Trophoblast cell (in vitro differentiated cells and primary cell): Measurements from ENCODE around the gene ANO2.

Experiments
- DNase-seq, 2 donors: peaks; one replicate each; pipeline ENCODE4 v3.0.0-alpha.2; 2016
- H2AFZ ChIP-seq: 2 replicates; pipeline ENCODE4 v1.6.1; 2013; ENCODE audit warnings: low read length, moderate library complexity, mild to moderate bottlenecking; ENCODE audit not compliant: insufficient read depth, poor library complexity
- H2AK5ac ChIP-seq: 2 replicates; pipeline ENCODE4 v1.6.1; 2013; ENCODE audit warnings: mild to moderate bottlenecking, low read length
- H2BK120ac ChIP-seq: 2 replicates; pipeline ENCODE4 v1.6.1; 2013; ENCODE audit warnings: low read length, mild to moderate bottlenecking, moderate library complexity; ENCODE audit not compliant: insufficient read depth, poor library complexity
- H2BK12ac ChIP-seq: 2 replicates; pipeline ENCODE4 v1.6.1; 2013; ENCODE audit warnings: mild to moderate bottlenecking, low read length, moderate library complexity
- H2BK5ac ChIP-seq: 2 replicates; pipeline ENCODE4 v1.6.1; 2013; ENCODE audit warnings: low read length, low read depth, moderate library complexity, mild to moderate bottlenecking; ENCODE audit not compliant: poor library complexity
- H3K14ac ChIP-seq: 2 replicates; pipeline ENCODE4 v1.6.1; 2013; ENCODE audit warnings: mild to moderate bottlenecking, low read length
- H3K18ac ChIP-seq: 2 replicates; pipeline ENCODE4 v1.6.1; 2013; ENCODE audit warnings: mild to moderate bottlenecking, low read length
- H3K23ac ChIP-seq: 2 replicates; pipeline ENCODE4 v1.6.1; 2013; ENCODE audit warnings: low read length
- H3K27ac ChIP-seq: 2 replicates; pipeline ENCODE4 v1.5.1; 2013; ENCODE audit warnings: low read depth, mild to moderate bottlenecking, inconsistent platforms, low read length, moderate library complexity
- H3K27me3 ChIP-seq: 2 replicates; pipeline ENCODE4 v1.6.1; 2013; ENCODE audit warnings: inconsistent platforms, mild to moderate bottlenecking, low read length, moderate library complexity; ENCODE audit not compliant: insufficient read depth
- H3K36me3 ChIP-seq, 2 experiments: 1 replicate in 1 of 2; 2 replicates in 1 of 2; pipeline ENCODE4 v1.6.1; 2013; ENCODE audit warnings: low read length in 2 of 2, mild to moderate bottlenecking in 2 of 2, moderate library complexity in 1 of 2; ENCODE audit not compliant: insufficient read depth in 2 of 2, control insufficient read depth in 1 of 2
- H3K4ac ChIP-seq: 2 replicates; pipeline ENCODE4 v1.6.1; 2013; ENCODE audit warnings: low read depth, mild to moderate bottlenecking, low read length, moderate library complexity
- H3K4me1 ChIP-seq, 2 experiments: 1 replicate in 1 of 2; 2 replicates in 1 of 2; pipeline ENCODE4 v1.6.1; 2013; ENCODE audit warnings: low read length in 2 of 2, mild to moderate bottlenecking in 2 of 2, moderate library complexity in 1 of 2; ENCODE audit not compliant: insufficient read depth in 2 of 2, control insufficient read depth in 1 of 2
- H3K4me2 ChIP-seq: 2 replicates; pipeline ENCODE4 v1.6.1; 2013; ENCODE audit warnings: inconsistent platforms, mild to moderate bottlenecking, low read length, moderate library complexity
- H3K4me3 ChIP-seq: 2 replicates; pipeline ENCODE4 v1.5.1; 2013; ENCODE audit warnings: mild to moderate bottlenecking, low read depth, low read length, inconsistent platforms
- H3K79me1 ChIP-seq: one replicate; pipeline ENCODE4 v1.6.1; 2013; ENCODE audit warnings: low read length
- H3K79me2 ChIP-seq: 2 replicates; pipeline ENCODE4 v1.6.1; 2013; ENCODE audit warnings: low read length, mild to moderate bottlenecking; ENCODE audit not compliant: control insufficient read depth, insufficient read depth, poor library complexity
- H3K9ac ChIP-seq: 2 replicates; pipeline ENCODE4 v1.6.1; 2013; ENCODE audit warnings: mild to moderate bottlenecking, low read length
- H3K9me3 ChIP-seq: 2 replicates; pipeline ENCODE4 v1.6.1; 2013; ENCODE audit warnings: low read depth, mild to moderate bottlenecking, control low read depth, inconsistent platforms, low read length; ENCODE audit not compliant: insufficient read depth
- H4K12ac ChIP-seq: 2 replicates; pipeline ENCODE4 v1.6.1; 2013; ENCODE audit warnings: low read depth, mild to moderate bottlenecking, low read length, moderate library complexity
- H4K8ac ChIP-seq: 2 replicates; pipeline ENCODE4 v1.6.1; 2013; ENCODE audit warnings: low read depth, mild to moderate bottlenecking, low read length, moderate library complexity
- H4K91ac ChIP-seq: one replicate; pipeline ENCODE4 v1.6.1; 2013; ENCODE audit warnings: low read depth, mild to moderate bottlenecking, low read length, moderate library complexity
- WGBS: extraction: QIAGEN DNeasy Blood & Tissue Kit; methylation state at CpG from one replicate; pipeline ENCODE4 v1.1.7; 2013; ENCODE audit warnings: missing lambda C conversion rate; ENCODE audit not compliant: insufficient read length, insufficient coverage; ENCODE audit errors: extremely low coverage; 5-methylcytosine and 5-hydroxymethylcytosine counted together

Gene ANO2

GRCh38 chr12:5535541-5535940 is 409.5 kb downstream of the ANO2 start:
- no peak overlapping the region for H2BK12ac ChIP-seq
- no peak overlapping the region for H4K8ac ChIP-seq
- H3K79me2 ChIP-seq, result no peaks in the 10 kb centered on the region
- H4K91ac ChIP-seq, result no peak overlapping the region
- no peak overlapping the region for H2AFZ ChIP-seq
- H3K18ac ChIP-seq, result no peak overlapping the region
- no CpG with 5 or more reads among the region's 3 CpGs for WGBS
- no peak overlapping the region for H3K4me2 ChIP-seq
- H3K4me1 ChIP-seq, result peaks cover 0 to 2% of the 10 kb centered on the region in 2 experiments
- H2BK120ac ChIP-seq, result no peak overlapping the region
- H2BK5ac ChIP-seq, result no peak overlapping the region
- DNase-seq, result peak in 1 of 2 donors; percentile 35
- H4K12ac ChIP-seq, result no peak overlapping the region
- no peaks in the 10 kb centered on the region for H3K36me3 ChIP-seq
- no peaks in the 10 kb centered on the region for H3K27me3 ChIP-seq
- no peak overlapping the region for H3K4me3 ChIP-seq
- H3K23ac ChIP-seq, result no peak overlapping the region
- no peak overlapping the region for H2AK5ac ChIP-seq
- no peak overlapping the region for H3K14ac ChIP-seq
- no peaks in the 10 kb centered on the region for H3K9me3 ChIP-seq
- no peak overlapping the region for H3K9ac ChIP-seq
- H3K4ac ChIP-seq, result no peak overlapping the region
- no peaks in the 10 kb centered on the region for H3K79me1 ChIP-seq
- H3K27ac ChIP-seq, result no peak overlapping the region

GRCh38 chr12:5534426-5535199 is 410.4 kb downstream of the ANO2 start:
- no peak overlapping the region for H2BK5ac ChIP-seq
- H3K9ac ChIP-seq, result no peak overlapping the region
- no peak for DNase-seq
- H2AFZ ChIP-seq, result no peak overlapping the region
- H4K12ac ChIP-seq, result no peak overlapping the region
- H3K14ac ChIP-seq, result no peak overlapping the region
- H3K79me1 ChIP-seq, result no peaks in the 10 kb centered on the region
- H3K9me3 ChIP-seq, result no peaks in the 10 kb centered on the region
- no peaks in the 10 kb centered on the region for H3K36me3 ChIP-seq
- no peak overlapping the region for H3K4me2 ChIP-seq
- no peak overlapping the region for H2BK12ac ChIP-seq
- H4K91ac ChIP-seq, result no peak overlapping the region
- H3K4me1 ChIP-seq, result peaks cover 0 to 2% of the 10 kb centered on the region in 2 experiments
- H2AK5ac ChIP-seq, result no peak overlapping the region
- no peak overlapping the region for H3K23ac ChIP-seq
- no peak overlapping the region for H2BK120ac ChIP-seq
- no peak overlapping the region for H3K4me3 ChIP-seq
- H3K18ac ChIP-seq, result no peak overlapping the region
- H3K79me2 ChIP-seq, result no peaks in the 10 kb centered on the region
- no peaks in the 10 kb centered on the region for H3K27me3 ChIP-seq
- no peak overlapping the region for H4K8ac ChIP-seq
- H3K27ac ChIP-seq, result no peak overlapping the region
- WGBS, result no CpG with 5 or more reads among the region's 10 CpGs
- H3K4ac ChIP-seq, result no peak overlapping the region

GRCh38 chr12:5533368-5533767 is 411.7 kb downstream of the ANO2 start:
- no peak overlapping the region for H4K91ac ChIP-seq
- no peaks in the 10 kb centered on the region for H3K27me3 ChIP-seq
- H2AK5ac ChIP-seq, result no peak overlapping the region
- no peak overlapping the region for H4K8ac ChIP-seq
- no peak overlapping the region for H3K18ac ChIP-seq
- H3K27ac ChIP-seq, result no peak overlapping the region
- peaks cover 0 to 2% of the 10 kb centered on the region in 2 experiments for H3K4me1 ChIP-seq
- WGBS, result no CpG with 5 or more reads among the region's 3 CpGs
- H3K79me1 ChIP-seq, result no peaks in the 10 kb centered on the region
- no peak overlapping the region for H3K9ac ChIP-seq
- H3K79me2 ChIP-seq, result no peaks in the 10 kb centered on the region
- no peak overlapping the region for H3K14ac ChIP-seq
- no peak overlapping the region for H2BK12ac ChIP-seq
- H3K36me3 ChIP-seq, result no peaks in the 10 kb centered on the region
- H3K9me3 ChIP-seq, result no peaks in the 10 kb centered on the region
- H2AFZ ChIP-seq, result no peak overlapping the region
- DNase-seq, result no peak
- H3K23ac ChIP-seq, result no peak overlapping the region
- no peak overlapping the region for H3K4me2 ChIP-seq
- H3K4ac ChIP-seq, result no peak overlapping the region
- no peak overlapping the region for H2BK5ac ChIP-seq
- no peak overlapping the region for H3K4me3 ChIP-seq
- no peak overlapping the region for H2BK120ac ChIP-seq
- H4K12ac ChIP-seq, result no peak overlapping the region

- DNase-seq, result no peak
- no peaks in the 10 kb centered on the region for H3K79me2 ChIP-seq
- H3K9ac ChIP-seq, result peak overlapping the region; percentile 36
- no peak overlapping the region for H3K4me2 ChIP-seq
- H2BK5ac ChIP-seq, result no peak overlapping the region
- no peak overlapping the region for H3K18ac ChIP-seq
- no peak overlapping the region for H4K8ac ChIP-seq
- H4K12ac ChIP-seq, result no peak overlapping the region
- no peak overlapping the region for H3K4me3 ChIP-seq
- no peak overlapping the region for H2BK120ac ChIP-seq
- no peak overlapping the region for H2AFZ ChIP-seq
- H4K91ac ChIP-seq, result no peak overlapping the region
- WGBS, result no CpG with 5 or more reads among the region's 4 CpGs
- H3K27ac ChIP-seq, result no peak overlapping the region
- no peak overlapping the region for H2BK12ac ChIP-seq
- H3K14ac ChIP-seq, result no peak overlapping the region
- peaks cover 0 to 2% of the 10 kb centered on the region in 2 experiments for H3K4me1 ChIP-seq
- no peak overlapping the region for H3K4ac ChIP-seq
- no peaks in the 10 kb centered on the region for H3K27me3 ChIP-seq
- peaks cover 3% of the 10 kb centered on the region for H3K9me3 ChIP-seq
- no peak overlapping the region for H2AK5ac ChIP-seq
- no peaks in the 10 kb centered on the region for H3K79me1 ChIP-seq
- H3K36me3 ChIP-seq, result no peaks in the 10 kb centered on the region
- peak overlapping the region; percentile 89 for H3K23ac ChIP-seq
These were observed 419.2 kb downstream of the ANO2 start for GRCh38 chr12:5525783-5526367.
